B cell (primary cell): ENCODE data around the gene NBEA.

Experiments used
- EZH2 ChIP-seq: IDR thresholded peaks from 2 replicates; pipeline ENCODE4 v1.6.1; 2012; ENCODE audit warnings: borderline replicate concordance, low read depth, mild to moderate bottlenecking, moderate library complexity, low read length; ENCODE audit not compliant: insufficient read depth, poor library complexity, severe bottlenecking
- TF ChIP-seq, protein P1 (sequence below): fragments of 200-600 bp; IDR thresholded peaks from one replicate; pipeline ENCODE4 v1.8.0; 2022; ENCODE audit warnings: antibody characterized with exemption, mild to moderate bottlenecking

DNA sequence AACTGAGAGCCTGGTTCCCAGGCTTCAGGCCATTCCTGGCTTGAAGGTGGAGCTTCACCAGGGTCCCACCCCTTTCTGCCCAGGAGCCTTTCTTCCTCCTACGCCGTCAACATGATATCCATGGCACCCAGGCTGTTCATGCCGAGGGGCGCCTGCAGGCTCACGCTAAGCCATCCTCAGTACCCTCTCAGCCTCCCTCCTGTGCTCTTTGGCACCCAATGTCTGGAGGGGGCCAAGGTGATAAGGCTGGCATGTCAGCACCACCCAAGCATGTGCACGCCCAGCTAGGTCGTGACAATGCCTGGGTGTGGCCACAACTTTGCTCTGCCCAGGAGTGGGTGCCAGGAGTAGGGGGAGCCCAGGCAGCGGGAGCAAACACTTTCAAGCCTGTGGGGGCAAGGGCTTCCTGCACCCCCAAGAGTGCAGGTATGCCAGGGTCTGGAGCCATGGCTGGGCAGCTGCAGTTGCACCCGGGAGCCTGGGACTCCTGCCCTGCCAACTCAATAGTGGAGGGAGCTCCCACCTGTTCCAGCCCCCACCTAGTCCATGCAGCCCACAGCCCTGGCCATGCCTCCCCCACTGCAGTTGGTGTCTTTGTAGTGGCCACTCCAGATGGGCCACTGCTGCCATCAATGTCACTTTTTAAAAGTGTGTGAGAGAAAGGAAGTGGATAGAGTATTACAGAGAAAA lies 314.5 kb downstream of the NBEA start:
- TF ChIP-seq, protein P1, sequence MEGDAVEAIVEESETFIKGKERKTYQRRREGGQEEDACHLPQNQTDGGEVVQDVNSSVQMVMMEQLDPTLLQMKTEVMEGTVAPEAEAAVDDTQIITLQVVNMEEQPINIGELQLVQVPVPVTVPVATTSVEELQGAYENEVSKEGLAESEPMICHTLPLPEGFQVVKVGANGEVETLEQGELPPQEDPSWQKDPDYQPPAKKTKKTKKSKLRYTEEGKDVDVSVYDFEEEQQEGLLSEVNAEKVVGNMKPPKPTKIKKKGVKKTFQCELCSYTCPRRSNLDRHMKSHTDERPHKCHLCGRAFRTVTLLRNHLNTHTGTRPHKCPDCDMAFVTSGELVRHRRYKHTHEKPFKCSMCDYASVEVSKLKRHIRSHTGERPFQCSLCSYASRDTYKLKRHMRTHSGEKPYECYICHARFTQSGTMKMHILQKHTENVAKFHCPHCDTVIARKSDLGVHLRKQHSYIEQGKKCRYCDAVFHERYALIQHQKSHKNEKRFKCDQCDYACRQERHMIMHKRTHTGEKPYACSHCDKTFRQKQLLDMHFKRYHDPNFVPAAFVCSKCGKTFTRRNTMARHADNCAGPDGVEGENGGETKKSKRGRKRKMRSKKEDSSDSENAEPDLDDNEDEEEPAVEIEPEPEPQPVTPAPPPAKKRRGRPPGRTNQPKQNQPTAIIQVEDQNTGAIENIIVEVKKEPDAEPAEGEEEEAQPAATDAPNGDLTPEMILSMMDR = no peak
- TF ChIP-seq EZH2 = no peak
